ENCODE data around the gene RNF217. TPM values are rescaled to one million over a fixed set of nuclear protein-coding genes. Genes with fewer than 3 reads are reported as not detected.
"Not testable (repeated sequence)": the region's sequence is repeated elsewhere in the genome, so short reads cannot be mapped to it uniquely, and the experiment has no call there.

RNF217 gene
- total RNA-seq, 1 donor from 2014 or later: 26.5 TPM

DNA sequence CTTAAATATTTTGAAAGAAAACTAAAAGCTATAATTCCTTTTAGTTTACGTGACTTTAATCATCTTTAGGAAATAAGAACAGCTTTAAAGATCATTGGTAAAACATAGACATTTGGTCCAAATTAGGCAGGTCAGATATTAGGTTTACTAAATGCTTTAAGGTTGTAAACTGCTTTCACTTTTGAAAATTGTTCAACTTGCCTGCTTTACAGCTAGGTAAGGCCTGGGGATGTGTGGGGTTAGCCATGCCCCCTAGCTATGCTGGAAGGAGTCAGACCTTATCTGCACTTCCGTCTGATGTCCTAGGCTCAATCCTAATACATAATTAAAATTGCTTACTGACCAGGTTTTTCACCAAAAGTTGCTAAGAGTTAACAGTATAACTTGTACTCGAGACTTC lies 160.8 kb downstream of the RNF217 start:
- DNase-seq (ENCODE audit: low spot score): no peak

GRCh38 chr6:125123468-125124048 lies 161.3 kb downstream of the RNF217 start:
- no peak for DNase-seq (ENCODE audit: low spot score)

DNA sequence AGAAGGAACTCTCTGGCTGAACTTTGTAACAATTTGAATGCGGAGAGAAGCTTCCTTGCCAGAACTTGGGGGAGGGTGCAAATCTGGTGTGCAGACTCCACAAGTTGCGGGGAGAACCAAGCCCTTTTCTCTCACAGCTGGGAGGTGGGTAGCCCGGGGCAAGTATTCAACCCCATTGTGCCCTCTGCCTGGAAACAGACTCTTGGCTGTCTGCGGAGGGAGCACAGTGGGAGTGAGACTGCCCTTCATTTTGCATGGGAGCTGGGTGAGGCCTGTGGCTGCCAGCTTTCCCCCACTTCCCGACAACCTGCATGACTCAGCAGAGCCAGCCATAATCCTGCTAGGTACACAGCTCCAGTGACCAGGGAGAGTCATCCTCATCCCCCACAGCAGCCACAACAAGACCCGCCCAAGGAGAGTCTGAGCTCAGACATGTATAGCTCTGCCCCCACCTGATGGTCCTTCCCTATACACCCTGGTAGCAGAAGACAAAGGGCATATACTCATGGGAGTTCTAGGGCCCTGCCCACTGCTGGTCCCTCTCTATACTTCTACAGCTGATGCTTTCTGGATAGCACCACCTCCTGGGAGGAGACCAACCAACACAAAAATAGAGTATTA lies 161.9 kb downstream of the RNF217 start:
- DNase-seq (ENCODE audit: low spot score): no peak

DNA sequence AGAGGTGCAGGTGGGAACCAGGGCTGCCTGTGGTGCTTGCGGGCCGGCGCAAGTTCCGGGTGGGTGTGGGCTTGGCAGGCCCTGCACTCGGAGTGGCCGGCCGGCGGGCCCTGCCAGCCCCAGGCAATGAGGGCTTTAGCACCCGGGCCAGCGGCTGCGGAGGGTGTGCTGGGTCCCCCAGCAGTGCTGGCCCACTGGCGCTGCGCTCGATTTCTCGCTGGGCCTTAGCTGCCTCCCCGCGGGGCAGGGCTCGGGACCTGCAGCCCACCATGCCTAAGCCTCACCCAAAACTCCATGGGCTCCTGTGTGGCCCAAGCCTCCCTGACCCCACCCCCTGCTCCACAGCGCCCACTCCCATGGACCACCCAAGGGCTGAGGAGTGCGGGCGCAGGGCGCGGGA lies 163.6 kb downstream of the RNF217 start:
- not testable (repeated sequence) for DNase-seq (ENCODE audit: low spot score)

- DNase-seq (ENCODE audit: low spot score): no peak
These were observed 167.1 kb downstream of the RNF217 start for GRCh38 chr6:125129354-125129753.

DNA sequence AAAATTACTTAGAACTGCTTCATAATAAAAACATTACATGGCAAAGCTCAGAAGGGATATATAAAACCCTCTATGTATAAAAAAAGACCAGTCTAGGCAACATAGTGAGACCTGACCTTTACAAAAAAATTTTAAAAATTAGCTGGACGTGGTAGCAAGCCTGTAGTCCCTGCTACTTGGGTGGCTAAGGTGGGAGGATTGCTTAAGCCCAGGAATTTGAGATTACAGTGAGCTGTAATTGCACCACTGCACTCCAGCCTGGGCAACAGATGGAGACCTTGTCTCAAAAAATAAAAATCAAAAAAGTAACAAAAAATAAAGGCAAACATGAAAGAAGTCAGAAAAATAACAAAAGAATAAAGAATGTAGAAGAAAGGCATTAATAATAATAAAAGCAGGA lies 169.8 kb downstream of the RNF217 start:
- DNase-seq (ENCODE audit: low spot score): no peak

DNA sequence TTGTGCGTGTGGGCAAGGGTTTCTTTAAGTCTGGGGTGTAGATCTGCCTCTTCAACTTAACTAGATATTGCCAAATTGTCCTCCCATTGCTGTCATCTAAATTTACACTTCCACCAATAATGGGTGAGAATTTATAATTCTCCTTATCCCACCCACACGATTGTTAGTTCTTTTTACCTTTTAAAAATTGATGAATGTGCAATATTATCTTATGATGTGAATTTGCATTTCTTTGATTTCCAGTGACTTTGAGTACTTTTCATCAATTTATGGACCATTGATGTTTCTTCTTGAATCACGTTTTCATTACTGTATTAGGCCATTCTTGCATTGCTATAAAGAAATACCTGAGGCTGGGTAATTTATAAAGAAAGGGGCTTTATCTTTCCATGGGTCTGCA lies 174.1 kb downstream of the RNF217 start:
- no peak for DNase-seq (ENCODE audit: low spot score)

GRCh38 chr6:125138083-125138482 lies 175.8 kb downstream of the RNF217 start:
- DNase-seq (ENCODE audit: low spot score): no peak

DNA sequence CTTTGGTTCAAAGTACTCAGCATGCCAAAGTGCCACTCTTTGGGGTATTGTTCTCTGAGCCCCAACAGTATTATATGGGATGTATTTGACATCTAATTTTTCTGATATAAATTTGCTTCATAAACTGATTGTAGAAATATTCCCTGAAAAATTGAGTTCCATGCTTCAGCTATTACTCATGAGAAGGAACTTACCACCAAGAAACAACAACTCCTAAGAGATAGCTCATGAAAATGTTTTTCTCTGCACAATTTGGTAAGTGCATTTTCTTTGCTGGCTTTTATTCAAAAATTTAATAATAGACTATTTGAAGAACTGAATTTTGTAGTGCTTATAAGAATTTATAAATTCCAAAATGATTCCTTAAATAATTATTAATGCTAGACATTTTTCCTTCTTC lies 178.6 kb downstream of the RNF217 start:
- DNase-seq (ENCODE audit: low spot score): no peak

Other genes with a start within 250 kb of the RNF217 start
- gene TPD52L1, start 191.3 kb downstream of the RNF217 start, total RNA-seq: 54.8 TPM